Breast epithelium (tissue), 4 donors: ENCODE data around the gene EME2. TPM values are rescaled to one million over a fixed set of nuclear protein-coding genes. Genes with fewer than 3 reads are reported as not detected.

Experiments used
- DNase-seq, 2 donors: peaks; one replicate each; pipeline ENCODE4 v3.0.0-alpha.2; 2019; ENCODE audit warnings: low spot score in 2 of 2
- H3K27ac ChIP-seq, 2 donors: fragments of 200-600 bp; sonication (generic) in 1 of 2; one replicate each; pipeline ENCODE4 v1.5.1; 2016 to 2019; ENCODE audit warnings: mild to moderate bottlenecking in 1 of 2
- H3K27me3 ChIP-seq, 2 donors: fragments of 200-600 bp; sonication (generic) in 1 of 2; one replicate each; pipeline versions ENCODE4 v1.5.1 to v1.6.0; 2017 to 2019; ENCODE audit warnings: control low read depth in 1 of 2, mild to moderate bottlenecking in 1 of 2
- H3K36me3 ChIP-seq: fragments of 200-600 bp; one replicate; pipeline ENCODE4 v1.5.1; 2019
- H3K4me1 ChIP-seq, 2 donors: fragments of 200-600 bp; sonication (generic); one replicate each; pipeline ENCODE4 v1.5.1; 2016 to 2019; ENCODE audit warnings: control low read depth in 1 of 2
- H3K4me3 ChIP-seq, 3 donors: fragments of 200-600 bp; sonication (generic); 1 replicate in 2 of 3; 2 replicates in 1 of 3; pipeline ENCODE4 v1.5.1; 2016 to 2019; ENCODE audit warnings: mild to moderate bottlenecking in 3 of 3, moderate library complexity in 2 of 3
- H3K9me3 ChIP-seq, 2 donors: fragments of 200-600 bp; sonication (generic) in 1 of 2; one replicate each; pipeline ENCODE4 v1.5.1; 2016 to 2019; ENCODE audit warnings: control low read depth in 1 of 2
- CTCF ChIP-seq, 3 donors: fragments of 450-650 bp; IDR thresholded peaks; one replicate each; pipeline ENCODE4 v1.5.1; 2016 to 2017; ENCODE audit warnings: antibody characterized with exemption in 3 of 3, mild to moderate bottlenecking in 3 of 3, moderate library complexity in 3 of 3
- POLR2A ChIP-seq: fragments of 450-650 bp; IDR thresholded peaks from one replicate; pipeline ENCODE4 v1.6.1; 2016; ENCODE audit warnings: antibody characterized with exemption, mild to moderate bottlenecking, moderate library complexity
- POLR2AphosphoS5 ChIP-seq, 3 donors: sonication (generic); formaldehyde crosslinking; IDR thresholded peaks; one replicate each; pipeline ENCODE4 v1.6.1; 2017; ENCODE audit warnings: antibody characterized with exemption in 3 of 3
- intact Hi-C: fragments of 100-400 bp; cut with DNase I; formaldehyde crosslinking; loops from one replicate; pipeline ENCODE4 v1.15.1; 2023; ENCODE audit warnings: low total_unique reads
- total RNA-seq, 3 donors: library from RNA; depleted of rRNA; stranded (reverse); fragments of >200 nt; gene quantifications; one replicate each; pipeline ENCODE4 v1.1.0, GENCODE V29; 2016

Gene EME2
- total RNA-seq, 3 donors from 2014 or later: 4.6 to 17.4 (median 14.0) TPM

GRCh38 chr16:1788095-1788707, 15.6 kb downstream of the EME2 start:
- no peak overlapping the region for H3K4me3 ChIP-seq
- peak overlapping the region; percentile 22 to 63 for H3K27ac ChIP-seq
- H3K4me1 ChIP-seq: peaks cover 0 to 6% of the 10 kb centered on the region in 2 donors
- H3K9me3 ChIP-seq: no peaks in the 10 kb centered on the region
- no peaks in the 10 kb centered on the region for H3K27me3 ChIP-seq
- no peaks in the 10 kb centered on the region for H3K36me3 ChIP-seq
- DNase-seq: no peak
- intact Hi-C loops: no loop called here
- TF ChIP-seq POLR2AphosphoS5 (IDR thresholded peaks at IDR 0.05) (no peak), CTCF (IDR thresholded peaks at IDR 0.05) (no peak), POLR2A (no peak)

GRCh38 chr16:1788708-1789100, 16.1 kb downstream of the EME2 start:
- Histone ChIP-seq H3K36me3 (no peaks in the 10 kb centered on the region), H3K9me3 (no peaks in the 10 kb centered on the region), H3K4me1 (peaks cover 0 to 6% of the 10 kb centered on the region in 2 donors), H3K27ac (peak overlapping the region; percentile 22 to 63), H3K27me3 (no peaks in the 10 kb centered on the region), H3K4me3 (no peak overlapping the region)
- DNase-seq: peak in 1 of 2 donors; percentile 83
- intact Hi-C loops: no loop called here
- no peak for TF ChIP-seq POLR2AphosphoS5 (IDR thresholded peaks at IDR 0.05)
- no peak for TF ChIP-seq CTCF (IDR thresholded peaks at IDR 0.05)
- TF ChIP-seq POLR2A: no peak

- intact Hi-C loops: no loop called here
- H3K4me1 ChIP-seq: peaks cover 0 to 10% of the 10 kb centered on the region in 2 donors
- peak overlapping the region in 1 of 2 donors; percentile 22 for H3K27ac ChIP-seq
- H3K4me3 ChIP-seq: no peak overlapping the region
- H3K27me3 ChIP-seq: no peaks in the 10 kb centered on the region
- H3K9me3 ChIP-seq: no peaks in the 10 kb centered on the region
- H3K36me3 ChIP-seq: no peaks in the 10 kb centered on the region
- TF ChIP-seq POLR2AphosphoS5 (IDR thresholded peaks at IDR 0.05) (no peak), CTCF (IDR thresholded peaks at IDR 0.05) (no peak), POLR2A (no peak)
- DNase-seq: no peak
These were observed 17.0 kb downstream of the EME2 start for GRCh38 chr16:1789643-1790045.

GRCh38 chr16:1790261-1790610, 17.6 kb downstream of the EME2 start:
- no peaks in the 10 kb centered on the region for H3K9me3 ChIP-seq
- TF ChIP-seq POLR2A (no peak), POLR2AphosphoS5 (IDR thresholded peaks at IDR 0.05) (no peak), CTCF (IDR thresholded peaks at IDR 0.05) (no peak)
- no peak for DNase-seq
- no peaks in the 10 kb centered on the region for H3K36me3 ChIP-seq
- intact Hi-C loops: no loop called here
- H3K4me1 ChIP-seq: peaks cover 0 to 13% of the 10 kb centered on the region in 2 donors
- no peaks in the 10 kb centered on the region for H3K27me3 ChIP-seq
- no peak overlapping the region for H3K27ac ChIP-seq
- no peak overlapping the region for H3K4me3 ChIP-seq

- no peaks in the 10 kb centered on the region for H3K36me3 ChIP-seq
- TF ChIP-seq POLR2A (no peak), CTCF (IDR thresholded peaks at IDR 0.05) (no peak), POLR2AphosphoS5 (IDR thresholded peaks at IDR 0.05) (no peak)
- H3K4me1 ChIP-seq: peaks cover 0 to 13% of the 10 kb centered on the region in 2 donors
- no peaks in the 10 kb centered on the region for H3K27me3 ChIP-seq
- DNase-seq: no peak
- intact Hi-C loops: no loop called here
- H3K27ac ChIP-seq: no peak overlapping the region
- no peak overlapping the region for H3K4me3 ChIP-seq
- no peaks in the 10 kb centered on the region for H3K9me3 ChIP-seq
These were observed 18.1 kb downstream of the EME2 start for GRCh38 chr16:1790611-1791255.
